Pulmonary artery endothelial cell (primary cell): ENCODE data around the gene UVRAG. TPM values are rescaled to one million over a fixed set of nuclear protein-coding genes. Genes with fewer than 3 reads are reported as not detected.
"Not testable (repeated sequence)": the region's sequence is repeated elsewhere in the genome, so short reads cannot be mapped to it uniquely, and the experiment has no call there.

Experiments
- DNase-seq: peaks from one replicate; pipeline ENCODE4 v3.0.0-alpha.2; 2011; ENCODE audit warnings: low read depth, low spot score
- total RNA-seq: library from RNA; depleted of rRNA; stranded (reverse); fragments of >200 nt; gene quantifications from 2 replicates; pipeline ENCODE4 v1.2.3, GENCODE V29; 2014

UVRAG gene
- total RNA-seq, 1 donor from 2014 or later: 68.0 TPM

GRCh38 chr11:76060475-76061036, 245.5 kb downstream of the UVRAG start:
- DNase-seq: not testable (repeated sequence)

DNA sequence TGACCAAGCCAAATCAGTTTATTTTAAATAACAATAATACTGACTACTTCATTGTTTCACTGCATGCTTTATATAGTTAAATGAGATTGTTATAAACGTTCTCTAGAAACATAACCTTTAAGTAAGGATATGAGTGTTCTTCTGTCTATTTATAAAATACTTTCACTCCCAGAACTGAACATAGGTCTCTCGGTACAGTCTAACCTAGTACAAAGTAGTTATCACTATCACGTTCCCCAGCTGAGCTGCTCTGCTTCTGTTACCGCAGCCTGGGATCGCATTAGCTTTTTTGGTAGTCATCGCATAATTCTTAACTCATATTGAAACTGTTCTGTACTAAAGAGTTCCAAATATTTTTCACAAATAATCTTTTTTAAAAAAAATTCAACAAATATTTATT, 247.7 kb downstream of the UVRAG start:
- no peak for DNase-seq

DNA sequence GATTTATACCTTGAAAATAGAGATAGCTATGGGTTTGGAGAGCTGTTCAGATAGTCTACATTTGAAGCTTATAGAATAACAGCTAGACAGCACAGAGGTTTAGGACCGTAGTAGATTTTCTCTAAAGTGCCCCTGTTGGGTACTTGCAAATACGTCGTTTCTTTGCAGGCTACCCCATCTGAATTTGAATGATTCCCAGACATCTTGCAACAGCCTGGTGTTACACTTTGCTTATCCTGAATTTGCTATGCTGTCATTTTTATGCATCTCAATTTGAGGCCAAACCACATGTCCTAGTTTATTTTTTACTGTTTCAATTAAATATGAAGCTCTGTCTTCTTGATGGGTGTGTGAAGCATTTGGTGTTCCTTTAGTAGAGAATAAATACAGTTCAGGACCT, 249.2 kb downstream of the UVRAG start:
- DNase-seq: no peak

GRCh38 chr11:76067099-76067498, 252.1 kb downstream of the UVRAG start:
- no peak for DNase-seq

DNA sequence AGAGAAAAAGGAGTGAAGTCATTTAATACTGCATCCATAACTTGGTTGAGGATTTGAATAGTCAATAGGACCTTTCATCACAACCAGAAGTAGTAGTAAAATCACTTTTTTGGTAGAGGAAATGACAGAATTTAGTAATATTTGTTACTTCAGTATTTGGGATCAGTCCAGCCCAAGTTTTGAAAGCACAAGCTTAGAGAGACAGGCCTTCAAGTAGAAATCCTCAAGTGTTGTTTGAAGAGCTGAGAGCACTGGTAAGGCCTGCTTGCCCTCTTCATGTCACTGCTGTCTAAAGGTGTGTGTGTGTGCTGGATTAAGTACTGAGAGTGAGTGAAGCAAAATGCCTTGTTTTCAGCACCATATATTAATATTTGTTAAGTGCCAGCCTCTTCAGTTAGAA, 254.0 kb downstream of the UVRAG start:
- DNase-seq: no peak

DNA sequence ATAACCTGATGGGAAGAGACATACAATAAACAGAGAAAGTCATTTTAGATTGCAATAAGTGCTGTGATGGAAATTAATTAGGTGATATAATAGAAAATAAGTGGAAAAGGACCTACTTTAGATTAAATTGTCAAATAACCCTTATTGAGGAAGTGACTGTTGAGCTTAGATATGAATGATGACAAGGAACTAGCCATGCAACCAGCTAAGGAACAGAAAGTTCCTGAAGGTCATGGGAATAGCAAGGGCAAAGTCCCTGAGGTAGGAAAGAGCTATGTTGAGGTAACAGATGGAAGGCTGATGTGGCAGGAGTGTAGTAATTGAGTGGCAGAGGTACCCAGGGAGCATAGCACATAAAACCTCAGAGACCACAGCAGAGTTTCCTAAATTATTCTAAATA, 256.1 kb downstream of the UVRAG start:
- DNase-seq: no peak

- DNase-seq: no peak
These were observed 258.7 kb downstream of the UVRAG start for GRCh38 chr11:76073724-76074123.

GRCh38 chr11:76074148-76075095, 259.4 kb downstream of the UVRAG start:
- no peak for DNase-seq

- DNase-seq: no peak
These were observed 260.7 kb downstream of the UVRAG start for GRCh38 chr11:76075716-76076115.

DNA sequence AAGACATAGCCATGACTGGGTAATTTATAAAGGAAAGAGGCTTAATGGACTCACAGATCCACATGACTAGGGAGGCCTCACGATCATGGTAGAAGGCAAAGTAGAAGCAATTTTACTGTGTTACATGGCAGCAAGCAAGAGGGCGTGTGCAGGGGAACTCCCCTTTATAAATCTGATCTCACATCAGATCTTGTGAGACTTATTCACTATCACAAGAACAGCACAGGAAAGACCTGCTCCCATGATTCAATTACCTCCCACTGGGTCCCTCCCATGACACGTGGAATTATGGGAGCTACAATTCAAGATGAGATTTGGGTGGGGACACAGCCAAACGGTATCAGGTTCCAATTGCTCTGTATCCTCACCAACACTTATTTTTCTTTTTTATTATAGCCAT, 261.2 kb downstream of the UVRAG start:
- not testable (repeated sequence) for DNase-seq

- DNase-seq: no peak
These were observed 261.7 kb downstream of the UVRAG start for GRCh38 chr11:76076749-76077148.

GRCh38 chr11:76077575-76078150, 262.7 kb downstream of the UVRAG start:
- no peak for DNase-seq

DNA sequence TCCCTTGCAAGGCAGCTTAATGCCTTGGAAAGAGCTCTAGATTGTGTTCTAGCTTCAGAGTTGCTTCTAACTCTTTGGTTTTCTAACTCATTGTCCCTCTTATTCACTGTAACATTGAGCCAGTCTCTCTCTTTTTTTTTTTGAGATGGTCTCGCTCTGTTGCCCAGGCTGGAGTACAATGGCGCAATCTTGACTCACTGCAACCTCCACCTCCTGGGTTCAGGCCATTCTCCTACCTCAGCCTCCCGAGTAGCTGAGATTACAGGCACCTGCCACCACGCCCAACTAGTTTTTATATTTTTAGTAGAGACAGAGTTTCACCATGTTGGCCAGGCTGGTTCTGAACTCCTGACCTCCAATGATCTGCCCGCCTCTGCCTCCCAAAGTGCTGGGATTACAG, 266.1 kb downstream of the UVRAG start:
- DNase-seq: not testable (repeated sequence)

DNA sequence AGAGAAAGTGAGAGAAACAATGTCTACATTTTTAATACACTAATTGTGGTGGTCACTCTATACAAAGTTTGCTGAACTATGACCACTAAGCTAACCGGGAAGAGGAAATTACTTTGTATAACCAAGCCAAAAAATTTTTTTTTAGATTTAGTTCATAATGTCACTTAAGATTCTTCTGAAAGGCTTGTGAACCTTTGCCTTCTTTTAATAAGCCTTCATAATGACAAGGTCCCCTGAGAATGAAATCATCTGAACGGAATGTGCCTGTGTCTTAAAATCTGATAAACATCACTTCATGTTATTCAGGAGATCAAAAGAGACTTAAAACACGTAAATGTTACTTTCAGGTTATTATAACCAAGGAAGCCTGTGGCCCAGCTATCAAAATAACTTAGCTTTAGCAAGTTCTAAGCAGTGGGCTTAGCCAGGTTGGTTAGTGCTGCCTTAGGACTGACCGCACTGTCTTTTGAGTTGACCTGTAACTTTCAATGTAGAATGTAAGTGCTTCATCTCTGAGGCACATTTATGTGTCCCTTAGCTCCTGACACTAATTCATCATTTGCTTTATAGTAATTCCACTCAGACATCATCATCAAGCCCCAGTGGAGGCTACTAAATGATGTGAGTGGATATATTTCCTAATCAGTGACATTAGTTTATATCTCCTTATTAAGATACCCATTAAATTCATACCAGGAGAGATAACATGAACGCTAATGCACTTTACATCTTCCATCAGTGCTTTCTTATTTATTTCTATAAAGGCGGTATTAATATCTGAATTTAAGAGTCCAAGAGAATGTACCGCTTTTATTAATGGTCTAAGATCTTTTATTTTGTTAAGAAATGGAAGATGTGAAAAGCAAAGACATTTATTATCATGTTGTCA, 268.8 kb downstream of the UVRAG start:
- no peak for DNase-seq

DNA sequence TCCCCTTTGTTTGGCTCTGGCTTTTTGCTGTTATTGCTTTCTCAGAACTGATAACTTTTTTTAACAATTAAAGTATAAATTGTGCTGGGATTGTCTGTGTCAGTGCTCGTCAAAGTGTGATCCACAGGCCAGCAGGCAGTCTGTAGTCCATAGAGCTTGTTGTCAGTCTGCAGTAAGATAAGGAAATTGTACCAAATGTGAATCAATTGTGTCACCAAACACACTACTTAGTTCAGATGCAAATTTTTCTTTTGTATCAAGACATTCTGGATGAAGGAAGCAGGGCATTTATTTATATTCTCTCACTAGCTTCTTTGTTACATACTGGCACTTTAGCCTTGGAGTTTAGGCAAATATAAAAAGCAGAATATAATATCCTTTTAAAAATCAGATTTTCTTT, 270.3 kb downstream of the UVRAG start:
- no peak for DNase-seq

DNA sequence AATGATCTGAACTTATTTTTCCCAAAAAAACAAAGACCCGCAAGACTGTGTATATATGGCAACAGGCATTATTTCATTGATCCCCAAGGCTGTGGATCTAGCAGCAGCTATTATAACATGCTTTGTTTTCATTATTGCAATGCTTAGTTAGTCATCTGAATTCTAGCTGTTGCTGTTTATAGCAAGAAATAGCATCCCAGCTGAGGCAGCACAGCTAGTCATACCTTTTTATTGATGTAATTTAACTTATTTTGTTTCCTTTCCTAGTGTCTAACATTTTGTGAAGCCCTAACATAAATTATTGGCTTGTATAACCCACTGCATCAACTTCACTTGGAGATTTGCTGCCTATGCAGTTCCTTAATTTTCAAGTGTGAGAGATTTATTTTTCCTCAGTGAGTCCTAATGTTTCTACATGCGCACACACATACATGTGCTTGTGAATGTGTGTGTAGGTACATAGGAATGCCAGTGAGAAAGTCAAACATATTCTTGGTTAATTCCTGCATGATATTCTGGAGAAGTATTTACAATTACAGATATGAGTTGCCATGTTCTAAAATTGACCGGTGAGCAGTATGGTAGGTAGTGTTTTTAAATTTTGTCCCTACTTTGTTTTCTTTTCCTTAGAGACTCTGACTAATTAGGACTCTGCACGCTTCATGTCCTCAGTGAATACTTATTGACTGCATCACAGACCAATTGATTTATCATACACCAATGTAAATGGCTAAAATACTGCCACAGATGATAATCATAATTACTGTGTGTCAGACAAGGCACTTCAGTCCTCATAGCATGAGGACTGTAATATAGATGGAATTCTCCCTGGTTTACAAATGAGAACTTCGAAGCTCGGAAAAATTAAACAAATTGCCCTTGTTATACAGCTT, 272.0 kb downstream of the UVRAG start:
- no peak for DNase-seq

GRCh38 chr11:76087749-76088148, 272.7 kb downstream of the UVRAG start:
- DNase-seq: no peak

DNA sequence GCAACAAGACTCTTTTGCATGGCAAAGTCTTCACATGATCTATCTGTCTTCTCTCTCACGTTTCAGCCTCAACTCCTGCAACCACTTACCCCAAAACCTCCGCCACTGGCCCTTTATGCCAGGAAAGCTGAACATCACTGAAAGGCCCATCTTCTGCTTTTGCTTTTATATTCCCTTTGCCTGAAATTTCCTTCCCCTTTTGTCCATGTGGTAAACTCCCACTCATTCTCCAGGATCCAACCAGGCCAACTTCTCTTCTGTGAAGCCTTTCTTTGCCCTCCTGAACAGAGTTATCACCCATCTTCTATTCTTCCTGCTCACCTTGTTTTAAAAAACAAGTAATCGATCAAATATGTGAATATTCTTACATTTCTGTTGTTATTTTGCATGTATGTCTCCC, 273.5 kb downstream of the UVRAG start:
- DNase-seq: no peak

DNA sequence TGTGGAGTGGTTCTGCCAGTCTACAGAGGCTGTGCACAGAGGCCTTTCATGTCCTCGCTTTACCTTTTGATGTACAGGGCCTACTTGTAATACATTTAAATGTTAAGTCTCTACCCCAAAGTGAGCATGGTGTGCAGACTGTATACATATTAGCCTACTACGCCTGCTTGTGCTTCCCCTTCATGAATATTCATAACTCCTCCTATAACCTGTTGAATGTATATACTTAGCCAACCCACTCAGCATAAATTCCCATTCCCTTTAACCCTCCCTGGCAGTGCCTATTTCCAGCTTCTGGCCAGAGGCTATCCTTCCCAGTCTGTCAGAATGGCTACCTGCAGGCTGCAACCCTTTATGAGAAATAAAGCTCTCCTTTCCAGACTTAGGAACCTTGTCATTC, 275.2 kb downstream of the UVRAG start:
- no peak for DNase-seq

- DNase-seq: no peak
These were observed 275.8 kb downstream of the UVRAG start for GRCh38 chr11:76090821-76091220.

- no peak for DNase-seq
These were observed 279.7 kb downstream of the UVRAG start for GRCh38 chr11:76094740-76095139.
